H9 (cell line): Measurements from ENCODE around the gene BMERB1. TPM values are rescaled to one million over a fixed set of nuclear protein-coding genes. Genes with fewer than 3 reads are reported as not detected.

Experiments
- DNase-seq: peaks from one replicate; pipeline ENCODE4 v3.0.0-alpha.2; 2017
- H2AFZ ChIP-seq: one replicate; pipeline ENCODE4 v1.6.1; 2013; ENCODE audit warnings: mild to moderate bottlenecking, low read length, control low read depth, moderate library complexity
- H2AK5ac ChIP-seq: 2 replicates; pipeline ENCODE4 v1.6.1; 2013; ENCODE audit warnings: low read length, control low read depth, mixed read lengths; ENCODE audit not compliant: insufficient read length
- H2BK120ac ChIP-seq: one replicate; pipeline ENCODE4 v1.6.1; 2013; ENCODE audit warnings: low read depth, mild to moderate bottlenecking, low read length, control low read depth, inconsistent platforms; ENCODE audit not compliant: poor library complexity, severe bottlenecking
- H2BK12ac ChIP-seq: 2 replicates; pipeline ENCODE4 v1.6.1; 2013; ENCODE audit warnings: low read length, control low read depth, mixed read lengths, low read depth; ENCODE audit not compliant: insufficient read length
- H2BK15ac ChIP-seq: 2 replicates; pipeline ENCODE4 v1.6.1; 2013; ENCODE audit warnings: low read depth, low read length, control low read depth
- H2BK20ac ChIP-seq: one replicate; pipeline ENCODE4 v1.6.1; 2013; ENCODE audit warnings: low read depth, mild to moderate bottlenecking, low read length, control low read depth, inconsistent platforms; ENCODE audit not compliant: poor library complexity, severe bottlenecking
- H2BK5ac ChIP-seq: 2 replicates; pipeline ENCODE4 v1.6.1; 2013; ENCODE audit warnings: low read length, control low read depth, mixed read lengths; ENCODE audit not compliant: insufficient read length
- H3K14ac ChIP-seq: 2 replicates; pipeline ENCODE4 v1.6.1; 2013; ENCODE audit warnings: low read length, control low read depth; ENCODE audit not compliant: insufficient read depth
- H3K18ac ChIP-seq: 2 replicates; pipeline ENCODE4 v1.6.1; 2013; ENCODE audit warnings: low read depth, mild to moderate bottlenecking, mixed read lengths, low read length, control low read depth; ENCODE audit not compliant: insufficient read length
- H3K23ac ChIP-seq: 2 replicates; pipeline ENCODE4 v1.6.1; 2013; ENCODE audit warnings: low read length, control low read depth, mixed read lengths, low read depth; ENCODE audit not compliant: insufficient read length
- H3K23me2 ChIP-seq: 2 replicates; pipeline ENCODE4 v1.6.1; 2013; ENCODE audit warnings: low read depth, mild to moderate bottlenecking, mixed read lengths, low read length, control low read depth; ENCODE audit not compliant: insufficient read length, poor library complexity, severe bottlenecking
- H3K27ac ChIP-seq: 2 replicates; pipeline ENCODE4 v1.5.1; 2013; ENCODE audit warnings: low read length, control low read depth, mixed read lengths, low read depth; ENCODE audit not compliant: insufficient read length
- H3K27me3 ChIP-seq: 2 replicates; pipeline ENCODE4 v1.6.1; 2013; ENCODE audit warnings: low read length, control low read depth, inconsistent platforms; ENCODE audit not compliant: insufficient read depth
- H3K4ac ChIP-seq: 2 replicates; pipeline ENCODE4 v1.6.1; 2013; ENCODE audit warnings: low read depth, mild to moderate bottlenecking, control low read depth, inconsistent platforms, low read length, moderate library complexity
- H3K4me1 ChIP-seq: 2 replicates; pipeline ENCODE4 v1.6.1; 2013; ENCODE audit warnings: low read length, control low read depth, inconsistent platforms; ENCODE audit not compliant: insufficient read depth
- H3K4me2 ChIP-seq: 2 replicates; pipeline ENCODE4 v1.6.1; 2013; ENCODE audit warnings: low read length, control low read depth, mixed read lengths; ENCODE audit not compliant: insufficient read length, insufficient read depth
- H3K56ac ChIP-seq: 2 replicates; pipeline ENCODE4 v1.6.1; 2013; ENCODE audit warnings: low read depth, mild to moderate bottlenecking, mixed read lengths, low read length, control low read depth; ENCODE audit not compliant: insufficient read length
- H3K79me1 ChIP-seq: 2 replicates; pipeline ENCODE4 v1.6.1; 2013; ENCODE audit warnings: low read depth, mild to moderate bottlenecking, moderate library complexity, low read length, control low read depth, inconsistent platforms; ENCODE audit not compliant: insufficient read depth, poor library complexity, severe bottlenecking
- H3K79me2 ChIP-seq: 2 replicates; pipeline ENCODE4 v1.6.1; 2013; ENCODE audit warnings: low read length, control low read depth, inconsistent platforms; ENCODE audit not compliant: insufficient read depth
- H3K9ac ChIP-seq: 2 replicates; pipeline ENCODE4 v1.6.1; 2013; ENCODE audit warnings: low read length, control low read depth, mixed read lengths; ENCODE audit not compliant: insufficient read length; ENCODE audit errors: extremely low read depth
- H3K9me3 ChIP-seq: one replicate; pipeline ENCODE4 v1.6.1; 2013; ENCODE audit warnings: low read depth, low read length, inconsistent platforms; ENCODE audit not compliant: control insufficient read depth
- H3T11ph ChIP-seq: one replicate; pipeline ENCODE4 v1.6.1; 2013; ENCODE audit warnings: mild to moderate bottlenecking, low read length, control low read depth, inconsistent platforms
- H4K20me1 ChIP-seq: one replicate; pipeline ENCODE4 v1.6.1; 2013; ENCODE audit not compliant: control insufficient read depth, insufficient read length, insufficient read depth
- H4K5ac ChIP-seq: 2 replicates; pipeline ENCODE4 v1.6.1; 2013; ENCODE audit warnings: low read depth, mild to moderate bottlenecking, mixed read lengths, low read length, control low read depth; ENCODE audit not compliant: insufficient read length
- H4K8ac ChIP-seq: replicated peaks from 2 replicates; pipeline ENCODE4 v1.6.1; 2013; ENCODE audit warnings: low read length, control low read depth, mixed read lengths, low read depth; ENCODE audit not compliant: insufficient read length
- H4K91ac ChIP-seq: 2 replicates; pipeline ENCODE4 v1.6.1; 2013; ENCODE audit warnings: low read depth, mild to moderate bottlenecking, moderate library complexity, mixed read lengths, low read length, control low read depth; ENCODE audit not compliant: insufficient read length
- H3K27ac Mint-ChIP-seq, 3 experiments: 2 replicates in 2 of 3; 3 replicates in 1 of 3; pipeline ENCODE4 v1.8.0; 2020 to 2021; ENCODE audit warnings: mixed read lengths in 3 of 3, mild to moderate bottlenecking in 1 of 3, moderate library complexity in 1 of 3
- H3K27me3 Mint-ChIP-seq: 2 replicates; pipeline ENCODE4 v1.8.0; 2021; ENCODE audit warnings: low read depth, mild to moderate bottlenecking, moderate library complexity, mixed read lengths
- H3K36me3 Mint-ChIP-seq, 3 experiments: 2 replicates in 2 of 3; 3 replicates in 1 of 3; pipeline ENCODE4 v1.8.0; 2020 to 2021; ENCODE audit warnings: low read depth in 3 of 3, mixed read lengths in 3 of 3; ENCODE audit not compliant: insufficient read depth in 1 of 3
- H3K4me1 Mint-ChIP-seq, 2 experiments: 2 replicates each; pipeline ENCODE4 v1.8.0; 2020; ENCODE audit warnings: mixed read lengths in 2 of 2
- H3K4me3 Mint-ChIP-seq, 2 experiments: 2 replicates in 1 of 2; 3 replicates in 1 of 2; pipeline ENCODE4 v1.8.0; 2020 to 2021; ENCODE audit warnings: mild to moderate bottlenecking in 2 of 2, mixed read lengths in 2 of 2, moderate library complexity in 1 of 2
- H3K9me3 Mint-ChIP-seq, 2 experiments: 2 replicates in 1 of 2; 3 replicates in 1 of 2; pipeline ENCODE4 v1.8.0; 2020; ENCODE audit warnings: mild to moderate bottlenecking in 2 of 2, mixed read lengths in 2 of 2, moderate library complexity in 1 of 2
- CTCF ChIP-seq: fragments of 200-600 bp; sonication (generic); conservative IDR thresholded peaks from 3 replicates; pipeline ENCODE4 v1.8.0; 2021; ENCODE audit warnings: antibody characterized with exemption, mild to moderate bottlenecking
- WGBS: extraction: QIAGEN DNeasy Blood & Tissue Kit; methylation state at CpG from one replicate; pipeline ENCODE4 v1.1.7; 2013; ENCODE audit warnings: missing lambda C conversion rate, low lambda C conversion rate, mixed read lengths; ENCODE audit not compliant: insufficient read length; ENCODE audit errors: extremely low coverage; 5-methylcytosine and 5-hydroxymethylcytosine counted together
- total RNA-seq: library from RNA; stranded (reverse); gene quantifications from 2 replicates; pipeline ENCODE4 v1.2.1, GENCODE V29; 2021

BMERB1 gene
- total RNA-seq, 1 experiment from 2014 or later: 19.5 TPM

GRCh38 chr16:15482068-15482747 is 47.8 kb downstream of the BMERB1 start:
- H3K4me3 Mint-ChIP-seq: no peak overlapping the region
- H3K4me2 ChIP-seq: no peak overlapping the region
- no peak overlapping the region for H3K23ac ChIP-seq
- no peak overlapping the region for H3K27ac ChIP-seq
- no peak overlapping the region for H3K14ac ChIP-seq
- H4K8ac ChIP-seq: no peak overlapping the region
- H3K79me2 ChIP-seq: no peaks in the 10 kb centered on the region
- H2BK120ac ChIP-seq: no peak overlapping the region
- no peaks in the 10 kb centered on the region for H3K9me3 Mint-ChIP-seq
- no peak overlapping the region for H3K18ac ChIP-seq
- no peaks in the 10 kb centered on the region for H3K79me1 ChIP-seq
- H3K27ac Mint-ChIP-seq: peak overlapping the region in 2 of 3 experiments; percentile 69 to 84; a peak in 5 of 7 replicates
- H3K23me2 ChIP-seq: no peaks in the 10 kb centered on the region
- H4K5ac ChIP-seq: no peak overlapping the region
- H3K4me1 Mint-ChIP-seq: peaks cover 6 to 8% of the 10 kb centered on the region in 2 experiments
- H2BK12ac ChIP-seq: no peak overlapping the region
- no peak overlapping the region for H2BK20ac ChIP-seq
- peak; percentile 14; the same call in 1 of the 3 replicates for TF ChIP-seq CTCF
- no peak overlapping the region for H3K9ac ChIP-seq
- no peaks in the 10 kb centered on the region for H3K27me3 Mint-ChIP-seq
- H2AFZ ChIP-seq: no peak overlapping the region
- no peak overlapping the region for H2AK5ac ChIP-seq
- no CpG with 5 or more reads among the region's 3 CpGs for WGBS
- no peak overlapping the region for H2BK15ac ChIP-seq
- H3K27me3 ChIP-seq: no peaks in the 10 kb centered on the region
- no peaks in the 10 kb centered on the region for H3K36me3 Mint-ChIP-seq
- H3T11ph ChIP-seq: no peak overlapping the region
- DNase-seq: peak; percentile 90
- no peaks in the 10 kb centered on the region for H3K4me1 ChIP-seq
- no peak overlapping the region for H3K56ac ChIP-seq
- H4K20me1 ChIP-seq: no peaks in the 10 kb centered on the region
- no peaks in the 10 kb centered on the region for H3K9me3 ChIP-seq
- no peak overlapping the region for H3K4ac ChIP-seq
- no peak overlapping the region for H4K91ac ChIP-seq
- no peak overlapping the region for H2BK5ac ChIP-seq
